ENCODE data around the gene NKAIN2.
"Not testable (repeated sequence)": the region's sequence is repeated elsewhere in the genome, so short reads cannot be mapped to it uniquely, and the experiment has no call there.

The NKAIN2 gene

DNA sequence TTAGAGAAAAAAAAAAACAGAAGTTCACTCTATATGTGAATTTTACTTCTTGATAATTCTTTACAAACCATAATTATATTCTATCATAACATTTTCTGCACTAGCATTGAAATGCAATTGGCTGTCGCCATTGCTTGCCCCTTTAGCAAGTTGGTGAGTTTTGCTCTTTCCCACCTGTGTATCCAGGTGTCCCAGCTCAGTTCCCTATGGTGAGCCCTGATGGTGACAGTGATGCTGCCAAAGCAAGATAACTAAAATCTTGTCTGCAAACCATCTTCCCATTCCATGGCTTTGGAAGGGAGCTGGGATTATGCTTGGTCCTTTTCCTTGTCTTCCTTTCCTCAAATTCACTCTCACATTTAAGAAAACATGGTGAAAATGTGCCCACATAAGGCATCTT is 429.6 kb downstream of the NKAIN2 start:
- no peak for DNase-seq

DNA sequence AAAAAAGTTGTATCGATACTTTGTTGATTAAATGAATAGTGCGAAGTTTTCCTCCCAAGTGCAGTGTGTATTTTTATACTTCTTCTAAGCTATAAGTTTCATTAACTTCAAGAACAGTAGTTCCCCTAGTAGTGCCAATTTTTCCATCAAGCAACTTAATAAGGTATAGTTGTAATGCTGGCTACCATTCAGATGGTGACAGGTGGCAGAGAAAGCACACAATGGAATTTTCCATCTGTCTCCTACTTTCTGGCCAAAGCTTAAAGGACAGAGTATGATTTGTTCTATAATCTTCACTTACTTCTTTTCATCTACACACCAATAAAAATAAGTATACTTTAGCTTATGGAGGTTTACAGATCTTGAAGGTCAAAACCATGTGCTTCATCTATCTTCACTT is 431.1 kb downstream of the NKAIN2 start:
- peak; percentile 51 to 76 for DNase-seq

DNA sequence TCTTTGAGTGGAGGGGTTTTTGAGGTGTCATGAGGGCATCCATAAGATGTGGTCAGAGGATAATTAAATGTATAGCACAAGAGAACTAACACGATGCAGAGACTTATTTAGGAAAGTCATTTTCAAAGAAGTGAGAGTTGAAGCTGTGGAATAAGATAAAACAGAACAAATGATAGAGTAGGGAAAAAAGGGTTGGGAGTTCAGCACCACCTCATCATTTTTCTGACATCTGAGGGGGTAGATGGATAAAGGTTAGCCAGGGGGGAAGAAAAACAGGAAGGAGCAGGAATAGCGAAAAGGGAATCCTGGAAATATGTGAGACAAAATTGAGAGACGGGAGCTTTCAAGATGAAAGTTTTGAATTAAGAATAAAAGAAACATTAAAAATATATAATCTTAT is 434.2 kb downstream of the NKAIN2 start:
- no peak for DNase-seq

DNA sequence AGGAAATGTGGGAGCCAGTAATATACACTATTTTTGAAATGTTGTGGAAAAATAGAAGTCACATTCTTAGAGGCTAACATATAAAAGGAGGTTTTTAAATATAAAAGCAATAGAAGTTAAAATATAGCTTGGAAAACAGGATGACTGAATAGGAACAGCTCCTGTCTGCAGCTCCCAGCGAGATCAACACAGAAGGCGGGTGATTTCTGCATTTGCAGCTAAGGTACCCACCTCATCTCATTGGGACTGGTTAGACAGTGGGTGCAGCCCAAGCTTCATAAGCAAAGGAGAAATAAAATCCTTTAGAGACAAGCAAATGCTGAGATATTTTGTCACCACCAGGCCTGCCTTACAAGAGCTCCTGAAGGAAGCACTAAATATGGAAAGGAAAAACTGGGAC is 434.7 kb downstream of the NKAIN2 start:
- DNase-seq = not testable (repeated sequence)

DNA sequence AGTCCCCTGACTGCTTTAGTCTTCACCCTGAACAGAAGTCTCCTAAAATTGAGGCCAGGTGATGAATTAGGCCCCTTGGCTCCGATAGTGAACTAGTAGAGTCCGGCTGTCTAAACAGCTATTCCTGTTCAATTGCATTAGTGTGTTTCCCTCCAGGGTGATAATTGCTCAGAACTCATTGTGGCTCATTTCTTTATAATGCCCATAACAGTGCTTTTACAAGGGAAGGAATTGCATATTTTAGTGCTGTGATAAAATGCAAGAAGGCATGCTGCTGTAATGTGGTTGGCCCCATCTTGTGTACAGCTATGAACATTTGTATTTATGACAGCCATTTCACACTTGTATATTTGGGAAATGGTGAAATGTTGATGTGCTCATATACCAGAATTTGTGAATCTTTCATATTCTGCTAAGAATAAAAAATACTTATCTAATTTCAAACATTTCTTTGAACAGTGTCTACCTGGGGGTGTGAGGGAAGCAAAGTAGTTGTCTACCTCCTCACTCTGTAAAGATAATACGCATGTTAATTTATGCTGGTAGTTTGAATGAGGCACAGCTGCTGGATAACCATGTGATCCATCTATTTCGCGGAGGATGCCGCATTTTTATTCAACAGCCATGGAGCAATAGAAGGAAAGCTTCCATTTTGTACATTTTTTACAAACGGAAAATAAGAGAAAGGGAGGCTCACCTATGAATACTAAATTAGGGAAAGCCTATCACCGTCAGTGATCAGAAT is 451.4 kb downstream of the NKAIN2 start:
- DNase-seq = no peak

DNA sequence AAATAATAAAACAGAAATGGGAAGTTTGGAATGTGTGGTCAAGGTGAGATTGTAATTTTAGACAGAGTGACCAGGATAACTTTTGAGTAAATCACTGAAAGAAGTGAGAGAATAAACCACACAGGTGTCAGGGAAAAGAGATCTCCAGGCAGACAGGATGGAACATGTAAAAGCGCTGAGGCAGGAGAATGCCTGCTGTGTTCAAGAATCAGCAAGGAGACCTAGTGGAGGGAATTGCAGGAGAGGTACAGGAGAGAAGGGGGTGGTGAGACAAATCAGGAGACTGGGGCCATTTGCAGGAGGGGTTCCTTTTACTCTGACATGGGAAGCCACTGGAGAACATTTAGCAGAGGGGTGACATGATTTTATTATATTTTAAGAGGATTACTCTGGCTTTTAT is 456.7 kb downstream of the NKAIN2 start:
- DNase-seq = no peak

DNA sequence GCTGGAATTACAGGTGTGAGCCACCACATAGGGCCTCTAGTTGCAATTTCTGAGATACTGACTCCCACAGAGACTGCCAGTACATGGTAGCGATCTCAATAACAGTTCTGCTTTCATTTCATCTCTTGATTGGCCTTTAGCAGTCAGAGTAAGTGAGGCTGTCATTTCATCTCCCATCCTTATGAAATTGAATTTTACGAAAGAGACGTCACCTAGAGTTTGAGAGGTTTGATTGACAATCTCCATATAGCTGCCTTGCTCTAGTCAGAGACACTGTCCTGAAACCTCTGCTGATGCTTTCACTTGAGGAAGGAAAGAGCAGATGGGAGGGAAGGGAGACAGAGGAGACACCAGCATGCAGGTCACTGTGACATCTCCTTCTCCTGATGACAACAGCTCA is 466.1 kb downstream of the NKAIN2 start:
- DNase-seq = no peak

DNA sequence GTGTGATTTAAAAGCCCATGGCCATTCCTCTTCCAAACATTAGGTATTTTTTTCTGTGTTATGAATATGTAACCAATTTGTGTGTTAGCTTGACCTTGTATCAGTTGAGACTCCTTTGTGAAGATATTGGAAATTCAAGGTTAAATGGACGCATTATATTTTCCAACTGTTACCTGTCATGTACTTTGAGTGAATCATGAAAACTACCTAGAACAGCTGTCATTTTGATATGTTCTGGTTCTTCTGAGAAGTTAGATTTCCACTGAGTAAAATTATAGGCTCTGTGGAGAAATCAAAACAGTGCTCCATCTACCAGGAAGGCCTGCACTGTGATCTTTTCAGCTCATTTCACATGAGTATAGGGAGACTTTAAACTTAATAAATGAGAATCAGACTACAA is 470.0 kb downstream of the NKAIN2 start:
- DNase-seq = no peak

DNA sequence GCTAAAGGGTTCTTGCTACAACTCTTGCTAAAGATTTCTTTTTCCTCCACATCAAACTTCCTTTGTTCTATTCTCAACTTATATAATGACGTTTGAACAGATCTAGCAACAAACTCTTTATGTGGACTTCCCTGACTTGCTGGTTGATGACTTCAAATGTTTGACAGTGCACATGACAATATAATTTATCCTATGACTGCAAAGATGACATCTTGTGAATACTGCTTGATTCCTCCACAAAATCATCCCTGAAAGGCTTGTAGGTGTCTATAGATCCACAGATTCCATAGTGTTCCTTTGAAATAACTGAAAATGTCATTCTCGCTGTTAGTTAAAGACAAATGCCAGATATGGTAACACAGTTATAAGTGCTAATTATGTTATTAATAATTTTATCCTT is 478.9 kb downstream of the NKAIN2 start:
- DNase-seq = no peak

DNA sequence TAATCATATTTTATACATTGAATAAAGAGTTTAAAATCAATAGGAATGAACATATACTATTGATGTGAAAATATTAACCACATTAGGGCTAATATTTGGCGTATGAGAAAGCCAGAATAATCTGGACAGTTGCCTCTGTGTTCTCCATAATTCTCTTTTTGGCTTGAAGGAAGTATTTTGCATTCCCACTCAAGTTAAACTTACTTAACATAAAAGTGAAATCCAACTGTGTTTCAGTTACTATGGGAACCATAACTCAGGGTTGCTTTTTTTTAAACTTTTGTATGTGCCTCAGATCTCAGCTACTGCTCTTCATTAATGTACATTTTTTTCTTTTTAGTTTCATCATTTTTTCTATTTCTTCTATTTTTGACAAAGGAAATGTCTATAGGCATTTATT is 479.8 kb downstream of the NKAIN2 start:
- no peak for DNase-seq

DNA sequence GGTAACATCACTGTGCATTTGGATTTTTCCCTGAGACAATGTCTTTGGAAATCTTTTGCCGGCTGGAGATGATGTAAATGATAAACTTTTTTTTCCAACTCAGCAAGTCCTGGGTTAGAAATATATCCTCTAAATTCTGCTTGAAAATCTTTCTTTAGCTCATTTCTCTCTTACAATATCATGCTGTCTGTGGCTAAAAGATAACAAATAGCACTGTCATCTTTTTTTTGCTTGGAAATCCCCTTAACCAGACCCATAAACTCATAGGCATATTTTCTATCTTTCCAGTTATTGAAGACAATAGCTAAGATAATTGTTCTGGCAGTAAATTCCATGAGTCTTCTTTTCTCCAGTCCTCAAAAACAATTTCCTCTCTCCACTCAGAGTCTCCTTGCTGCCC is 481.5 kb downstream of the NKAIN2 start:
- DNase-seq = no peak

DNA sequence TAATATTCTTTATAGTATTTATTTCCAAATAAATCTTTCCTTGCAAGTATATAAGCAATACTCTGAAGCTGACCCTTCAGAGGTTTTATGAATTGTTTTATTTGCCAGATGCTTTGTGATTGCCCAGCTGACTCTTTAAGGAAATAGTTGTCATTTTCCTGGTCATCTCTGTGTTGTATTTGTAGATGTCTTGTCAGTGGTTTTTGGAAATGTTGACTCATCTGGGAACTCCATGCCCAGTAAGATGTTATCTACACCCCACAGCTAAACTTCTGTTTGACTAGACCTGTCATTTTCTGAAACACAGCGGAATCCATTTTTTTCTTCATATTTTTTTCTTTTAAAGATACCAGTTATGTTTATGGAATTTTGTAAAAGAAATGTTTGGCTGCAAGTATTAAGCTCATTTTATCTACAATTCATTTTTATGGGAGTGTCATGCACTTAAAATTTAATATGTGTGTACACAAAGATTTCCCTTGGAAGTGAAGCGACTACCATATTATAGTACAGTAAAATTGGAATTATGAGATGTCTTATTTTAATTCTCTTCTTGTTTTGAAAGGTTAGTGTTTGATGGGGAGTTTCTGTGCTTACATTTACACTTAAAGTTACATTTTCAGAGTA is 491.0 kb downstream of the NKAIN2 start:
- DNase-seq = no peak

DNA sequence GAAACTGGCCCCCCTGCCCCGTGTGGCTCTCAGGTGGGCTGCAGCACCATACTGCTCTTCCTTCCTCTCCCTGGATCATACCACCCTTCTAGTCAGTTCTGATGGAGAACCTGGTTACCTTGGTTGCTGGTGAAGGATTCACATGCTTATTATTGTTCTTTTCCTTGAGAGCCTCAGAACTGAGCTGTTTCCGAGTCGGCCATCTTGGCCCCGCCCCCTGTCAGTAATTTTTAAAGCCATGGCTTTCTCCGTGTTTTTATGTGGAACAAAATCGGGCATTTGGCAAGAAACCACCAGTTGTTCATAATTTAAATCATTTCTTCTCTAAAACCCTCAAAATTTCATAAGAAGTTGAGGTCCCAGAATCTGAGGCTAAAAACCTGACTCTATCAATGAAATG is 493.8 kb downstream of the NKAIN2 start:
- DNase-seq = no peak

DNA sequence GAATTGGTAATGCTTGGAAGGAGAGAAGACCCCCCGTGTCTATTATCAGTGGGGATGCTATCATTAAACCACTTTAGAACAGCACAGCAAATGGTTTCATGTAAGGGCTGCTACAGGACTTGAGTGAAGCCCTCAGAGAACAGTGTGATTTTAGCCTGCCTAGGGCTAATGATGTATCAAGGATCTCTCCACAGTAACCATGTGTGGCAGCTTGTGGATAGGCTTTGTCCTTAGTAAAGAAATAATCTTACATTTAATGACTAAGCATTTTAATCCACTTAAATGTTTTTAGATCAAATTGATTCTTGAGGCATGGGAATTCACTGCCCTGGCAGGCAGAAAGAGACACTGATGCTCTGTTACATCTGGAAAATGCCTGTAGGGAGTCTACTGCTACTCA is 495.1 kb downstream of the NKAIN2 start:
- DNase-seq = peak; percentile 12 to 67

DNA sequence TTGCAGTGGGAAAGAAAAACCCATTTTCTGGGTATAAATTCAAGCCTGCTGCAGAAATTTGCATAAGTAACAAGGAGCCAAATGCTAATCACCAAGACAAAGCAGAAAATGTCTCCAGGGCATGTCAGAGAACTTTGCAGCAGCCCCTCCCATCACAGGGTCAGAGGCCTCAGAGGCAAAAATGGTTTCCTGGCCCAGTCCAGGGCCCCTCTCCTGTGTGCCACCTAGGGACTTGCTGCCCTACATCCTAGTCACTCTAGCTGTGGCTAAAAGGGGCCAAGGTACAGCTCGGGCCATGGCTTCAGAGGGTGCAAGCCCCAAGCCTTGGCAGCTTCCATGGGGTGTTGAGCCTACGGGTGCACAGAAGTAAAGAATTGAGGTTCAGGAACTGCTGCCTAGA is 497.2 kb downstream of the NKAIN2 start:
- DNase-seq = not testable (repeated sequence)

DNA sequence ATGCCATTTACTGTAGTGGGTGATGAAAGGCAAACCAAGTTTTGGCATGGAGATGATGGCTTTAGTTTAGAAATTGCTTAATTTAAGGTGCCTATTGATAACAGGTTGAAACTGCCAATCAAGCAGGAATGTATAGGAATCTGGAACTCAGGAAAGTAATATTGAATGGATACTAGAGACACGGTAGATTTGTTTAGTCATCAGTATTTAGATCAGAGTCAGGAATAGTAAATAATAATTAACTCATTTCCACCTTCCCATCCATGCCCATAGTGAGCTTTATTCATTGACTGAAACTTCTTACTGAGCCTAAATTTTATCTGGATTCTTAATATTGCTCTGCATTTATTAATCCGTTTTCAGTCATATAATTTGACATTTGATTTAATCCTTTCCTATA is 500.3 kb downstream of the NKAIN2 start:
- DNase-seq = no peak

DNA sequence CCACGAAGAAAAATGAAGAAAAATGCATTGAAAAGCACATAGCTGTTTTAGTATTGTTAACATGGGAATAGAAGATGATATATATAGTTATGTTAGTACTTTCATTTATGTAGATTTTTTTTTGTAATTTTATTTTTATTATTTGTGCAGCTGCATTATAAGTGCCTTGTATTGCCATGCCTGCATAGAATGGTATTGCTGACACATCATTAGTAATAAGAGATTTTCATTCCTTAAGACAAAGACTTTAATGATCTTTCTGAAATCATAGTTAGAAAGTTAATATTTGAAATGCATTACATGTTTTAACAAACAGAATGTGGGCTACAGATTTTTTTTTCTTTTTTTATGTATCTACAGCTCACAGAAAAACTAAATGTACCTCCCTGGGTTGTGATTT is 506.5 kb downstream of the NKAIN2 start:
- DNase-seq = no peak

DNA sequence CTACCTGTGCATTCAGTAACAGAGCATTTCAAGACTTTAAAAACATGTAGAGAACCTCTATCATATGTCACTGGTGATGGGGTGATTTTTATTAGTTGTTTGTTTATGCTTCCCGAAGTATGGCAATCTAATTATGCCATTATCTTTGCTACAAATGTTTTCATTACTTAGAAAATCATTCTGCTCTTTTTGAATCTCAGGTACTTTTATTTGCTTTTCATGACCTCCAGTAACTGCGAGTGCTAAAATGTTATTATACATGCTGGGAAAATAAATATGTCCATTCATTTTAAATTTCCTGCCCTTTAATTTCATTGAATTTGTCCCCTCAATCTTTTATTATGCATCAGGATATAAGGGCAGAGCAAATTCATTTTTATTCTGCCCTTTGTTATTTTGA is 515.7 kb downstream of the NKAIN2 start:
- no peak for DNase-seq

DNA sequence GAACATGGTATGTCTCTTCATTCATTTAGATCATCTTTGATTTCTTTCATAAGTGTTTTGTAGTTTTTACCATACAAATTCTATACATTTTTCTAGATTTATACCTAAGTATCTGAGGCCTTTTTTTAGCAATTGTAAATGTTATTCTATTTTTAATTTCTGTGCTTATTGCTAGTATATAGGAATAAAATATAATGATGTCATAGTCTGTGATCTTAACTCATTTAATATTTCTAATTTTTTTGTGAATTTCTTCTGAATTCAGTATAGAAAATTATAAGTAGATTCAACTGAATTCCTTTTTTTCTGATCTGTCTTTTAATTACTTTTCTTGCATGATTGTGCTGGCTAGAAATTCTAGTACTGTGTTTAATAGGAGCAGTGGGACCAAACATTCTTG is 520.6 kb downstream of the NKAIN2 start:
- no peak for DNase-seq

DNA sequence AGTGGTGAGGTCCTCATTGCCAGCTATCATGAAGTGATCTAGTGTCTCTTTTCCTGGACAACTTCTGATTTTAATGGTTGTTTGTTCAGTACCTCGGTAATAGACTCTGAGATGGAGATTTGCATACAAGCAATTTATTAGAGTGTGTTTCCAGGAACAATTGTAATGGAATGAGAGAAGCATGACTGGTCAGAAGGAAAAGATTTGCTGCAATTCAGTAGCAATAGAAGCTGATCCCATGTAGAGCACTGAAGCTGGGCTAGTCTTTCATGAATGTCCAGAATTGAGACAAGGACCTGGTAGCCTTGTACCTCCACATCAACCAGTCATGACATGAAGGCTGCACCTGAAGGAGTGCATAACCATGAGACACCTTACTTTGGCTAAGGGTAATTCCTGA is 526.5 kb downstream of the NKAIN2 start:
- DNase-seq = no peak

DNA sequence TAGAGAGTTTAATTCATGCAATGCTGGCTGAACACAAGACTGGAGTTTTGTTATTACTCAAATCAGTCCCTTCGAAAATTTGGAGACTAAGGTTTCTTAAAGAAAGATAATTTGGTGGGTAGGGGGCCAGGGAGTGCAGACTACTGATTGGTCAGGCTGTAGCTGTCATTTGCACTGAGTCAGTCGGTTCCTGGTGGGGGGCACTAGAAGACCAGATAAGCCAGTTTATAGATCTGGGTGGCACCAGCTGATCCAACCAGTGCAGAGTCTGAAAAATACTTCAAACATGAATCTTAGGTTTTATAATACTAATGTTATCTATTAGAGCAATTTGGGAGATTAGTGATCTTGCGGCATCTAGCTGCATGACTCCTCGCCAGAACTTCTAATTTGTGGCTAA is 530.7 kb downstream of the NKAIN2 start:
- DNase-seq = no peak

DNA sequence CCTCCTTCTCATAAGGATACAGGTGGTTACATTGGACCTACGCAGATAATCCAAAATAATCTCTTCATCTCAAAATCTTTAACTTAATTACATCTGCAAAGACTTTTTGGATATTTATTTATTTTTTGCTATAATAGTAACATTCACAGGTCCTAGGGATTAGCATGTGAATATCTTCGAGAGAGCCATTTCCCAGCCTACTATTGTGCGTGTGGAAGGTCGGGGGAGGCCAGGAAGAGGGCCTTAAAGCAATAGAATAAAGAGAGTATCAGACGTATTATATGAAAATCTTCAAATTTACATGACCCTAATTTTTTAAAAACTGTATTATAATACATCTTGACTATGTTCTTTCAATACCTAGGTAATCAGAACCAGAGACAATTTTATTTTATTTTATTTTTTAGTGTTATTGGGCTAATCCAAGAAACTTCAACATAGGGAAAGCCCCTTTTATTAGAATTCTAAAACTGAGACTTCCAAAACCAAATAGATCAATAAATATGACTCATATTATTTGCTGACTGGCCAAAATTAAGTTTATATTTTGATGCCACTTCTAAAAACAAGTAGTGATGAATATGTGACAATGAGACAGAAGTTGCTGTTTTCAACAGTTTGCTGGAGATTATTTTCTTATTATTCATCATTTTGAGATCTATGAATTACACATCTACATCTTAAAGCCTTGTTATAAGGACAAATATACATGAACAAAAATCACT is 536.1 kb downstream of the NKAIN2 start:
- DNase-seq = no peak

DNA sequence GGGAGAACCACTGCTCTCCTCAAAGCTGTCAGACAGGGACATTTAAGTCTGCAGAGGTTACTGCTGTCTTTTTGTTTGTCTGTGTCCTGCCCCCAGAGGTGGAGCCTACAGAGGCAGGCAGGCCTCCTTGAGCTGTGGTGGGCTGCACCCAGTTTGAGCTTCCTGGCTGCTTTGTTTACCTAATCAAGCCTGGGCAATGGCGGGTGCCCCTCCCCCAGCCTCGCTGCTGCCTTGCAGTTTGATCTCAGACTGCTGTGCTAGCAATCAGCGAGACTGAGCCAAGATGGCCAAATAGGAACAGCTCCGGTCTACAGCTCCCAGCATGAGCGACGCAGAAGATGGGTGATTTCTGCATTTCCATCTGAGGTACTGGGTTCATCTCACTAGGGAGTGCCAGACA is 544.7 kb downstream of the NKAIN2 start:
- not testable (repeated sequence) for DNase-seq

DNA sequence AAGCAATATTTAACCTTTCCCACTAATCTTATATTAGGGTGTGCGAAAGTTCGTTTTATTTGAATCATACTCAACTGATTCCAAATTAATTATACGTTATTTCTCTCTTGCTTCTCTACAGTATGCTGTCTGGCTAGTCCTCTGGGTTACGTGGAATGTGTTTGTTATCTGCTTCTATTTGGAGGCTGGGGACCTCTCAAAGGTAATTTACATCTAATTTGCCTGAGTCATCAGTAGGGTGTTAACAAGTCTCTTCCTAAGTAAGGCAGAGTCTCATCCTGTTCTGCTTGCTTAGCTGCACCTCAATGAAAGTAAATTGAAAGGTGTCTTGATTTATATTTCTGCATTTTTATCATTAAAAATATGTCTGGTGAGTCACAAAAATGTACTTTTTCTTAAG is 551.5 kb downstream of the NKAIN2 start:
- DNase-seq = no peak
